Aorta (tissue), 5 donors: ENCODE measurements around the gene CD47. TPM values are rescaled to one million over a fixed set of nuclear protein-coding genes. Genes with fewer than 3 reads are reported as not detected.

Experiments used
- ATAC-seq: fragments of 200-7000 bp; cut with Tn5 transposase; one replicate; pipeline ENCODE4 v1.9.1; 2022; ENCODE audit warnings: moderate library complexity; ENCODE audit not compliant: low FRiP score
- DNase-seq, 2 donors: peaks; one replicate each; pipeline ENCODE4 v3.0.0-alpha.2; 2020
- H3K27ac ChIP-seq, 2 donors: one replicate each; pipeline ENCODE4 v1.5.1; 2013; ENCODE audit warnings: low read length in 2 of 2, mild to moderate bottlenecking in 2 of 2, moderate library complexity in 2 of 2, control low read depth in 1 of 2, inconsistent platforms in 1 of 2, low read depth in 1 of 2
- H3K27me3 ChIP-seq, 2 donors: one replicate each; pipeline ENCODE4 v1.6.1; 2013; ENCODE audit warnings: control low read depth in 1 of 2, low read length in 1 of 2, mild to moderate bottlenecking in 1 of 2, moderate library complexity in 1 of 2; ENCODE audit not compliant: insufficient read depth in 2 of 2, control insufficient read depth in 1 of 2
- H3K36me3 ChIP-seq, 2 donors: one replicate each; pipeline ENCODE4 v1.6.1; 2013; ENCODE audit warnings: control low read depth in 1 of 2, low read length in 1 of 2, mild to moderate bottlenecking in 1 of 2; ENCODE audit not compliant: insufficient read depth in 2 of 2, control insufficient read depth in 1 of 2
- H3K4me1 ChIP-seq, 2 donors: one replicate each; pipeline ENCODE4 v1.6.1; 2013; ENCODE audit warnings: low read length in 2 of 2, control low read depth in 1 of 2, mild to moderate bottlenecking in 1 of 2, moderate library complexity in 1 of 2; ENCODE audit not compliant: insufficient read depth in 2 of 2, control insufficient read depth in 1 of 2
- H3K4me3 ChIP-seq, 2 donors: one replicate each; pipeline ENCODE4 v1.5.1; 2013; ENCODE audit warnings: low read length in 2 of 2, control low read depth in 1 of 2, mild to moderate bottlenecking in 1 of 2
- H3K9me3 ChIP-seq: one replicate; pipeline ENCODE4 v1.6.1; 2013; ENCODE audit warnings: mild to moderate bottlenecking, low read length; ENCODE audit not compliant: control insufficient read depth
- WGBS, 2 donors: extraction: QIAGEN DNeasy Blood & Tissue Kit; methylation state at CpG; one replicate each; pipeline ENCODE4 v1.1.7; 2013; 5-methylcytosine and 5-hydroxymethylcytosine counted together
- intact Hi-C, 2 donors: fragments of 100-400 bp; cut with DNase I; formaldehyde crosslinking; loops; one replicate each; pipeline versions ENCODE4 v1.14.2 to v1.15.0; 2022
- polyA plus RNA-seq, 2 donors: library from polyadenylated mRNA; stranded (reverse); fragments of 200-250 nt; gene quantifications; one replicate each; pipeline ENCODE4 v1.2.3, GENCODE V29; 2013
- total RNA-seq, 2 donors: library from RNA; stranded (reverse); fragmentation: NEBNext Ultra II Directional; extraction: Animal tissue kit (Norgen Biotek cat#: 25700); gene quantifications; one replicate each; pipeline ENCODE4 v1.2.1, GENCODE V29; 2021
- donor health status: healthy with polysubstance abuse.
- donor health status: Bipolar disorder and iron deficiency.
- donor health status: DM: no; HTN: no; CAD: no.
- donor health status: DM: no; HTN: no; CAD: no.
- donor health status: DM: yes; HTN: yes; CAD: no.

The CD47 gene
- total and polyA plus RNA-seq, 4 donors, result 14.9 to 96.7 (median 58.9) TPM

GRCh38 chr3:108054935-108055334, 35.9 kb downstream of the CD47 start:
- H3K27ac ChIP-seq, result no peak overlapping the region
- 89 to 95% methylated on average over 2 of the region's 2 CpGs for WGBS, 2 donors
- H3K27me3 ChIP-seq, result no peaks in the 10 kb centered on the region
- peaks cover 3% of the 10 kb centered on the region in 2 donors for H3K36me3 ChIP-seq
- no peak for ATAC-seq
- intact Hi-C loops, result no loop called here
- peaks cover 3 to 7% of the 10 kb centered on the region in 2 donors for H3K4me1 ChIP-seq
- no peak for DNase-seq
- no peaks in the 10 kb centered on the region for H3K9me3 ChIP-seq
- H3K4me3 ChIP-seq, result no peak overlapping the region

DNA sequence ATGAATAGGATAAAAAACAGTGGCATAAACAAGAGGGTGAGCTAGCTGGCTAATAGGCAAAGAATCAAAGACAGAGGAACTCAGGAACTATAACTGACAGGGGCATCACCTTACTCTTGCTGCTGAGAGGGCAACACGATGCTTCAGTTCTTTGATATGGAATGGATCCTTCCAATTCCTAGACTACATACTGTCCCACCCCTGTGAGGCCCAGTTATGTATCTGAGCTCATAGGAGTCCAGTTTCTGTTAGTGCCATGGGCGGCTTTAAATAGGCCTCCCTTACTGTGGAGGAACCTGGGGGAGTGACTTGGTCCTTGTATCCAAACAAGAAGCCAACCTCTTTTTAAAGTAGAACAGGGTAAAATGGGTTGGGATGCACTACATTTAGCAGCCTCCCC, 37.3 kb downstream of the CD47 start:
- intact Hi-C loops, result no loop called here
- Histone ChIP-seq H3K36me3 (peaks cover 2 to 3% of the 10 kb centered on the region in 2 donors), H3K9me3 (no peaks in the 10 kb centered on the region), H3K4me1 (peaks cover 3 to 7% of the 10 kb centered on the region in 2 donors), H3K27ac (peak overlapping the region in 1 of 2 donors; percentile 35), H3K4me3 (no peak overlapping the region), H3K27me3 (no peaks in the 10 kb centered on the region)
- ATAC-seq, result no peak
- WGBS, 2 donors, result 92 to 94% methylated on average over 2 of the region's 2 CpGs
- DNase-seq, result no peak

GRCh38 chr3:108053067-108053466, 37.8 kb downstream of the CD47 start:
- DNase-seq (no peak), ATAC-seq (no peak)
- Histone ChIP-seq H3K9me3 (no peaks in the 10 kb centered on the region), H3K27me3 (no peaks in the 10 kb centered on the region), H3K4me3 (no peak overlapping the region), H3K36me3 (peaks cover 0 to under 1% of the 10 kb centered on the region in 2 donors), H3K27ac (peak overlapping the region in 1 of 2 donors; percentile 35), H3K4me1 (peaks cover 3 to 7% of the 10 kb centered on the region in 2 donors)
- intact Hi-C loops, result no loop called here
- WGBS, 2 donors, result 33 to 39% methylated on average over 3 of the region's 3 CpGs

DNA sequence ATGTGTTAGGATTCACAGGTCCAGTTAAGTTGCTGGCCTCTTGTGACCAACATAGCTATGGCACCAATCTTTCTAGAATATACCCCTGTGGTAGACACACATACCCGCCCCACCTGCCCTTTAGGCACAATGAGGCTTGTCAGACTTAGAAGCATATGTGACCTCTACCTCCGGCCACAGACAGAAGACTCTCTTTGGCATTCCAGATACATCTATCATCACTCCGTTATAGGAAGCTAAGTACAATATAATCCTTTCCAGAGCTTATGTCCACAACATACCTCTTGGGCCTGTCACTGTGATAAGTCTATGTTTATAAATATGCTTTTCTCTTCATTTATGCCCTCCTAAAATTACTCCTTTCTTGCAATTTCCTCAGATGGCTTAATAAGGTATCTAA, 39.8 kb downstream of the CD47 start:
- DNase-seq (no peak), ATAC-seq (no peak)
- H3K9me3 ChIP-seq, result no peaks in the 10 kb centered on the region
- intact Hi-C loops, result no loop called here
- H3K27me3 ChIP-seq, result no peaks in the 10 kb centered on the region
- peaks cover 3 to 7% of the 10 kb centered on the region in 2 donors for H3K4me1 ChIP-seq
- no peak overlapping the region for H3K4me3 ChIP-seq
- H3K36me3 ChIP-seq, result no peaks in the 10 kb centered on the region
- WGBS, 2 donors, result 91 to 92% methylated on average over 3 of the region's 3 CpGs
- no peak overlapping the region for H3K27ac ChIP-seq

DNA sequence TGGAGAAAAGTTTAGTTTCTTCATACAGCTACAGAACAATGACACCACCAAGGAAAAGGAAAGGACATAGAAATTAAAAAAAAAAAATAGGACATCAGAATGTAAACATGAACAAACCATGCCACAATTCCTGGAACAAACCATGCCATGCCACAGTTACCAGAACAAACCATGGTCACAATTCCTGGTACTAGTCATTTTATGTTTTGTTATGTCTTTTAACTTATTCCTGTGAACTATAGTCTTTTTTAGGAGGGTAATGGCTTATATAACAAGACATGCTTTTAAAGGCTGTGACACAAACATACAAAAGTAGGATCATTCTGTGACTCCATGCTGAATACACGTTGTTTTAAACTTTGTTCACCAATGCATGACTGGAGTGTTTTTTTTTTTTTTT, 42.8 kb downstream of the CD47 start:
- DNase-seq (no peak), ATAC-seq (no peak)
- intact Hi-C loops, result no loop called here
- no peaks in the 10 kb centered on the region for H3K9me3 ChIP-seq
- H3K27me3 ChIP-seq, result no peaks in the 10 kb centered on the region
- H3K4me3 ChIP-seq, result no peak overlapping the region
- H3K4me1 ChIP-seq, result peaks cover 0 to 2% of the 10 kb centered on the region in 2 donors
- 71 to 79% methylated on average over 1 of the region's 1 CpG for WGBS, 2 donors
- H3K27ac ChIP-seq, result no peak overlapping the region
- no peaks in the 10 kb centered on the region for H3K36me3 ChIP-seq

- ATAC-seq, result no peak
These were observed 44.6 kb downstream of the CD47 start for GRCh38 chr3:108046247-108046646.

GRCh38 chr3:108044699-108045098, 46.1 kb downstream of the CD47 start:
- Histone ChIP-seq H3K4me3 (no peak overlapping the region), H3K4me1 (no peaks in the 10 kb centered on the region), H3K27ac (no peak overlapping the region), H3K9me3 (no peaks in the 10 kb centered on the region), H3K27me3 (no peaks in the 10 kb centered on the region), H3K36me3 (peaks cover 0 to 3% of the 10 kb centered on the region in 2 donors)
- intact Hi-C loops, result no loop called here
- no peak for ATAC-seq
- DNase-seq, result no peak

More at GRCh38 chr3:108046247-108046646, 44.6 kb downstream of the CD47 start:
- Histone ChIP-seq H3K36me3 (peaks cover 0 to 3% of the 10 kb centered on the region in 2 donors), H3K9me3 (no peaks in the 10 kb centered on the region), H3K4me3 (no peak overlapping the region), H3K4me1 (no peaks in the 10 kb centered on the region), H3K27ac (no peak overlapping the region), H3K27me3 (no peaks in the 10 kb centered on the region)
- DNase-seq, result no peak
- WGBS, 2 donors, result 75 to 89% methylated on average over 1 of the region's 1 CpG
- intact Hi-C loops, result no loop called here

DNA sequence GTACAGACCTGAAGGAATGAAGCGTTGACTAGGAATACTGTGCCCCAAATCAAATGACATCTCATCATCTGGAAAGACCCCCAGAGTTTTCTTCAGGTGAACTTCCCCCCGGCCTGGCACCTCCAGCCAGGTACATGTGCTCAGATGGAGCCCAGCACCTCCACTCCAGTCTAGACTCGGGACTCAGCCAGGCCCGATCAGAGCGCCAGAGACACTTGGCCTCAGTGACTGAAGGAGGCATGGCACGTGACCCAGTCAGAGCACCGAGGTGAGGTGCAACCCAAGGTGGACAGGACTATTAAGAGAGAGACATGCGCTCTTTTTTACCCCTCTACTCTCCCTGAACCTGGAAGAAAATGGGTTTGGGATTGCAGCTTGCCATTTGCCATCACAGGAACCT, 48.5 kb downstream of the CD47 start:
- no peak for DNase-seq
- H3K36me3 ChIP-seq, result peaks cover 0 to 3% of the 10 kb centered on the region in 2 donors
- intact Hi-C loops, result no loop called here
- H3K9me3 ChIP-seq, result no peaks in the 10 kb centered on the region
- no peaks in the 10 kb centered on the region for H3K27me3 ChIP-seq
- H3K4me3 ChIP-seq, result no peak overlapping the region
- H3K27ac ChIP-seq, result no peak overlapping the region
- no peak for ATAC-seq
- WGBS, 2 donors, result 89 to 96% methylated on average over 8 of the region's 8 CpGs
- no peaks in the 10 kb centered on the region for H3K4me1 ChIP-seq

DNA sequence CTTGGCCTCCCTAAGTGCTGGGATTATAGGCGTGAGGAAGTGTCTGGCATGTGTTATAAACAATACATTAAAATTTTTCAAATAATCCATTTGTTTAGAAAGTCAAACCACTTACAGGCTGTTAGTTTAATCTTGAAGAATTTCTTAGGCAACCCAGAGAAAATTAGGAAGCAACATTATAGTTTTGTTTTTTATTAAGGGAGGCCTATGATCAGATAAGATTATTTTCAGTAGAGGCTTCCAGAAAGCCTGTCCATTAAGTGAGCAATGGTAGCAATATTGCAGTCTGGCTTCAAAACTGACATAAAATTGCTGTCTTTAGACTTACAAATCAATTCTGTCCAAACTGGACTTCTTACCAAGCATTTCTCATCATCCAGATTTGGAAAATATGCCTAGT, 49.6 kb downstream of the CD47 start:
- DNase-seq (no peak), ATAC-seq (no peak)
- no peak overlapping the region for H3K4me3 ChIP-seq
- H3K27me3 ChIP-seq, result no peaks in the 10 kb centered on the region
- intact Hi-C loops, result no loop called here
- H3K4me1 ChIP-seq, result no peaks in the 10 kb centered on the region
- no peaks in the 10 kb centered on the region for H3K9me3 ChIP-seq
- H3K36me3 ChIP-seq, result peaks cover 0 to 3% of the 10 kb centered on the region in 2 donors
- WGBS, 2 donors, result 81 to 89% methylated on average over 1 of the region's 1 CpG
- H3K27ac ChIP-seq, result no peak overlapping the region
